ENCODE data around the gene ENO4.

ENO4 gene

GRCh38 chr10:116868722-116869121 is 19.4 kb downstream of the ENO4 start:
- no peak for DNase-seq (ENCODE audit: low read depth)

GRCh38 chr10:116870949-116871348 is 21.6 kb downstream of the ENO4 start:
- DNase-seq (ENCODE audit: low read depth): no peak

GRCh38 chr10:116873134-116873533 is 23.8 kb downstream of the ENO4 start:
- DNase-seq (ENCODE audit: low read depth): no peak

GRCh38 chr10:116875897-116876296 is 26.6 kb downstream of the ENO4 start:
- DNase-seq (ENCODE audit: low read depth): no peak

- DNase-seq (ENCODE audit: low read depth): no peak
Measured at GRCh38 chr10:116877391-116877790, 28.1 kb downstream of the ENO4 start.

GRCh38 chr10:116878123-116878522 is 28.8 kb downstream of the ENO4 start:
- no peak for DNase-seq (ENCODE audit: low read depth)

GRCh38 chr10:116879817-116880216 is 30.5 kb downstream of the ENO4 start:
- no peak for DNase-seq (ENCODE audit: low read depth)

- DNase-seq (ENCODE audit: low read depth): no peak
Measured at GRCh38 chr10:116880716-116881482, 31.6 kb downstream of the ENO4 start.

- no peak for DNase-seq (ENCODE audit: low read depth)
Measured at GRCh38 chr10:116882639-116883038, 33.3 kb downstream of the ENO4 start.

GRCh38 chr10:116886772-116887171 is 37.5 kb downstream of the ENO4 start:
- DNase-seq (ENCODE audit: low read depth): no peak

GRCh38 chr10:116888380-116889055 is 39.2 kb downstream of the ENO4 start:
- DNase-seq (ENCODE audit: low read depth): no peak

- DNase-seq (ENCODE audit: low read depth): no peak
Measured at GRCh38 chr10:116889066-116889465, 39.8 kb downstream of the ENO4 start.

- DNase-seq (ENCODE audit: low read depth): no peak
Measured at GRCh38 chr10:116891208-116891607, 41.9 kb downstream of the ENO4 start.

GRCh38 chr10:116892907-116893685 is 43.8 kb downstream of the ENO4 start:
- DNase-seq (ENCODE audit: low read depth): no peak

GRCh38 chr10:116893686-116894037 is 44.4 kb downstream of the ENO4 start:
- DNase-seq (ENCODE audit: low read depth): no peak

GRCh38 chr10:116899626-116900025 is 50.3 kb downstream of the ENO4 start:
- no peak for DNase-seq (ENCODE audit: low read depth)

- no peak for DNase-seq (ENCODE audit: low read depth)
Measured at GRCh38 chr10:116905845-116906210, 56.5 kb downstream of the ENO4 start.

GRCh38 chr10:116907245-116907987 is 58.1 kb downstream of the ENO4 start:
- no peak for DNase-seq (ENCODE audit: low read depth)

GRCh38 chr10:116909307-116909706 is 60.0 kb downstream of the ENO4 start:
- no peak for DNase-seq (ENCODE audit: low read depth)

GRCh38 chr10:116910910-116911309 is 61.6 kb downstream of the ENO4 start:
- no peak for DNase-seq (ENCODE audit: low read depth)

GRCh38 chr10:116912162-116912561 is 62.9 kb downstream of the ENO4 start:
- DNase-seq (ENCODE audit: low read depth): no peak

GRCh38 chr10:116913695-116914094 is 64.4 kb downstream of the ENO4 start:
- no peak for DNase-seq (ENCODE audit: low read depth)
